ENCODE results near the gene DNMT3A. TPM values are rescaled to one million over a fixed set of nuclear protein-coding genes. Genes with fewer than 3 reads are reported as not detected.
A peak's percentile ranks its signal among the peaks of the same experiment; 100 is the strongest.

Gene DNMT3A
- total RNA-seq, 4 donors from 2014 or later, result 14.7 to 40.2 (median 18.3) TPM

DNA sequence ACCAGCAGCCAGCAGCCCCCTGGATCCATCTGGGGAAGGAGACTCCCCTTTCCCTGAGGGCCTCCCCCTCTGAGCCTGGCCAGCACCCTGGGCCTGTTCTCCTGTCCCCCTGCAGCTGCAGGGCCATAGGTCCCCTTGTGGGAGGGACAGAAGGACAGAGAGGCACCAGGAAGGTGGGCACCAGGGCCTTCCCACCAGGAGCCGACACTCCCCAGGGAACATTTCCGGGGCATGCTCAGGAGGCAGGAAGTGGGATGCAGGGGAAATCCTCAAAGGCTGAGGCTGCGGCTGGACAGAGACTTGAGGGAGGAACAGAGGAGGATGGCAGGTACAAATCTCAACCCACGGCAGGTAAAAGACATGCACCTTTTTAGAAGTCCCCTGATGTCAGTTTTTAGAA is 14.4 kb upstream of the DNMT3A start:
- Histone ChIP-seq H3K27me3 (no peaks in the 10 kb centered on the region), H3K4me1 (no peaks in the 10 kb centered on the region), H3K9me3 (no peaks in the 10 kb centered on the region), H3K36me3 (no peaks in the 10 kb centered on the region), H3K27ac (no peak overlapping the region), H3K4me3 (no peak overlapping the region)
- ATAC-seq, result no peak
- no peak for TF ChIP-seq POLR2AphosphoS5 (IDR thresholded peaks at IDR 0.05)
- TF ChIP-seq, protein P1, sequence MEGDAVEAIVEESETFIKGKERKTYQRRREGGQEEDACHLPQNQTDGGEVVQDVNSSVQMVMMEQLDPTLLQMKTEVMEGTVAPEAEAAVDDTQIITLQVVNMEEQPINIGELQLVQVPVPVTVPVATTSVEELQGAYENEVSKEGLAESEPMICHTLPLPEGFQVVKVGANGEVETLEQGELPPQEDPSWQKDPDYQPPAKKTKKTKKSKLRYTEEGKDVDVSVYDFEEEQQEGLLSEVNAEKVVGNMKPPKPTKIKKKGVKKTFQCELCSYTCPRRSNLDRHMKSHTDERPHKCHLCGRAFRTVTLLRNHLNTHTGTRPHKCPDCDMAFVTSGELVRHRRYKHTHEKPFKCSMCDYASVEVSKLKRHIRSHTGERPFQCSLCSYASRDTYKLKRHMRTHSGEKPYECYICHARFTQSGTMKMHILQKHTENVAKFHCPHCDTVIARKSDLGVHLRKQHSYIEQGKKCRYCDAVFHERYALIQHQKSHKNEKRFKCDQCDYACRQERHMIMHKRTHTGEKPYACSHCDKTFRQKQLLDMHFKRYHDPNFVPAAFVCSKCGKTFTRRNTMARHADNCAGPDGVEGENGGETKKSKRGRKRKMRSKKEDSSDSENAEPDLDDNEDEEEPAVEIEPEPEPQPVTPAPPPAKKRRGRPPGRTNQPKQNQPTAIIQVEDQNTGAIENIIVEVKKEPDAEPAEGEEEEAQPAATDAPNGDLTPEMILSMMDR (IDR thresholded peaks at IDR 0.05), result no peak
- no peak for TF ChIP-seq EP300 (IDR thresholded peaks at IDR 0.05)
- TF ChIP-seq POLR2A (IDR thresholded peaks at IDR 0.05), result no peak
- 75% methylated on average over 2 of the region's 4 CpGs; no CpG with 5 or more reads in 1 of the 2 donors for WGBS, 2 donors (ENCODE audit: low coverage in 1 of 2)

DNA sequence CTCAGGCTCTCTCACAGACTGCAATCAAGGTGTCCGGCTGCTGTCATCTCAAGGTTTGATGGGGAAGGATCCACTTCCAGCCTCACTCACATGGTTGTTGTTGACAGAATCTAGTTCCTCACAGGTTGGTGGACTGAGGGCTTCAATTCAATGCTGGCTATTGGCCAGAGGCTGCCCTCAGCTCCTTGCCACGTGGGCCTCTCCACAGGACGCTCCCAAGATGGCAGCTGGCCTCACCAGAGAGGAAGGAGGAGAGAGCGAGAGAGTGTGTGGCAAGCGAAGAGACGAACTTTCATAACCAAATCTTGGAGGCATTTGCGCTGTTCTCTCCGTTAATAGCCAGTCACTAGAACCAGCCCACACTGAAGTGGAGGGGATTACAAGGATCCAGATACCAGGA is 13.5 kb upstream of the DNMT3A start:
- Histone ChIP-seq H3K27ac (no peak overlapping the region), H3K4me3 (no peak overlapping the region), H3K9me3 (no peaks in the 10 kb centered on the region), H3K36me3 (no peaks in the 10 kb centered on the region), H3K27me3 (no peaks in the 10 kb centered on the region), H3K4me1 (no peaks in the 10 kb centered on the region)
- ATAC-seq, result no peak
- WGBS, 2 donors (ENCODE audit: low coverage in 1 of 2), result no CpG with 5 or more reads among the region's 8 CpGs
- TF ChIP-seq EP300 (IDR thresholded peaks at IDR 0.05) (no peak), POLR2AphosphoS5 (IDR thresholded peaks at IDR 0.05) (no peak), POLR2A (IDR thresholded peaks at IDR 0.05) (no peak)
- TF ChIP-seq, protein P1 (IDR thresholded peaks at IDR 0.05), result no peak

DNA sequence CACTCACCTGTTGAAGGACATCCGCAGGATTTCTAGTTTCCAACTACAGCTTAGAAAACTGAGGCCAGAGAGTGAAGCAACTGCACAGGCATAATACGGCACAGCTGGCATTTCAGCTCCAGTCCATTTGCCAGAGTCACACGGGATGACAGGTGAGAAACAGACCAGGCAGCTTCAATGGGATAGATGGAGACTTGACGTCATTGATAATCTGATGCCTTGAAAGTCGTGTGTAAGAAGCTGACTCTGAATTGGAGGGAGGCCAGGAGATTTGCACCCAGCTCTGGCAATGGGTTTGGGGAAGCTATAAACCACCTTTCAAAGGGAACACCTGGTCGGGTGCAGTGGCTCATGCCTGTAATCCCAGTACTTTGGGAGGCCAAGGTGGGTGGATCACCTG is 12.4 kb upstream of the DNMT3A start:
- no peak overlapping the region for H3K4me3 ChIP-seq
- no peak for TF ChIP-seq EP300 (IDR thresholded peaks at IDR 0.05)
- TF ChIP-seq POLR2AphosphoS5 (IDR thresholded peaks at IDR 0.05), result no peak
- TF ChIP-seq, protein P1 (IDR thresholded peaks at IDR 0.05), result no peak
- TF ChIP-seq POLR2A (IDR thresholded peaks at IDR 0.05), result no peak
- WGBS, 2 donors (ENCODE audit: low coverage in 1 of 2), result 66 to 88% methylated on average over 3 to 5 of the region's 6 CpGs
- H3K36me3 ChIP-seq, result no peaks in the 10 kb centered on the region
- no peak overlapping the region for H3K27ac ChIP-seq
- H3K4me1 ChIP-seq, result peaks cover 0 to 5% (median 0%) of the 10 kb centered on the region in 3 donors
- no peaks in the 10 kb centered on the region for H3K27me3 ChIP-seq
- no peaks in the 10 kb centered on the region for H3K9me3 ChIP-seq
- no peak for ATAC-seq

DNA sequence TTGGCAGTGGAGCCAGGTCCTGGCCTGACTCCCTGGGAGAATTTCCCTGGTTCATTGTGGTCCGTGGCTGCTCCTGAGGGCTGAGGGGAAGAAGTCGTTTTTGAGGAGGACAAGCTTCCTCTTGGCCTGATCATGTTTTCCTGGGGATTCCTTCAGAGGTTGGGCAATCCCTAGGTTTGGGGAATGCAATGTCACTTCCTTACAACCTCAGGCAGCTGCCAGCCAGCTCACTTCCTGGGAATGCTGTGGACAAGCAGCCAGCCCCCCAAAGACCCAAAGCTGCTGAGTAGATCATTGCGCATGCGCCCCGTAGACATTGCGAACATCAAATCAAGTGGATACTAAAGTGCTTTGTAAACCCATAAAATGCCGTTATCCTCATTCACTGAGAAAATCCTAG is 7.7 kb upstream of the DNMT3A start:
- WGBS, 2 donors (ENCODE audit: low coverage in 1 of 2), result 69 to 86% methylated on average over 6 to 7 of the region's 7 CpGs
- H3K36me3 ChIP-seq, result no peaks in the 10 kb centered on the region
- H3K27ac ChIP-seq, result no peak overlapping the region
- no peaks in the 10 kb centered on the region for H3K27me3 ChIP-seq
- H3K9me3 ChIP-seq, result no peaks in the 10 kb centered on the region
- peaks cover 0 to 21% (median 3%) of the 10 kb centered on the region in 3 donors for H3K4me1 ChIP-seq
- no peak overlapping the region for H3K4me3 ChIP-seq
- TF ChIP-seq POLR2A (IDR thresholded peaks at IDR 0.05), result no peak
- TF ChIP-seq POLR2AphosphoS5 (IDR thresholded peaks at IDR 0.05), result peak; percentile 18
- ATAC-seq, result no peak

DNA sequence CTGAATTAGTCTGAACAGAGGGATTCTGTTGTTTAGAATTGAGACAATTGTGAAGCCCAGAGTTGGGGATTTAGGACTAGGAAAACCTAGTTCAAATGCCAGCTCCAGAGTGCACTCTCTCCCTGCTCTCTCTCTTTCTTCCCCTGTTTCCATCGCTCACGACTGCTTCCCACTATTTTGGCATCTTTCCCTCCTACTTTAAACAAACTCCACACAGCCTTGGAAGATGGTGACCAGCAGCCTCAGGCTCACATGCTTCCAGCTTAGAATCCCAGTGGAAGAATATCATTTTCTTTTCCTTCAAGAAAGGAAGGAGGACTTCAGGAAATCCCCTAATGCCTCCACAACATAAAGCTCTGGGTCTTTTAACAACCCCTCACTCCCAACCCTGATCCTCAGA is 6.1 kb upstream of the DNMT3A start:
- no peaks in the 10 kb centered on the region for H3K36me3 ChIP-seq
- no peak overlapping the region for H3K4me3 ChIP-seq
- H3K4me1 ChIP-seq, result peaks cover 0 to 25% (median 3%) of the 10 kb centered on the region in 3 donors
- TF ChIP-seq POLR2AphosphoS5 (IDR thresholded peaks at IDR 0.05), result no peak
- TF ChIP-seq, protein P1 (IDR thresholded peaks at IDR 0.05), result no peak
- no peak for TF ChIP-seq POLR2A (IDR thresholded peaks at IDR 0.05)
- TF ChIP-seq EP300 (IDR thresholded peaks at IDR 0.05), result no peak
- H3K27me3 ChIP-seq, result no peaks in the 10 kb centered on the region
- peak overlapping the region in 3 of 4 donors; percentile 34 to 58 (median 50) for H3K27ac ChIP-seq
- 0 to 19% methylated on average over 2 of the region's 2 CpGs for WGBS, 2 donors (ENCODE audit: low coverage in 1 of 2)
- no peaks in the 10 kb centered on the region for H3K9me3 ChIP-seq
- no peak for ATAC-seq
